Lower leg skin (tissue), 4 donors: ENCODE results near the gene C5orf46. TPM values are rescaled to one million over a fixed set of nuclear protein-coding genes. Genes with fewer than 3 reads are reported as not detected.
"Not testable (repeated sequence)": the region's sequence is repeated elsewhere in the genome, so short reads cannot be mapped to it uniquely, and the experiment has no call there.

Experiments used
- DNase-seq, 2 donors: peaks; one replicate each; pipeline ENCODE4 v3.0.0-alpha.2; 2019; ENCODE audit warnings: low spot score in 2 of 2
- H3K4me3 ChIP-seq: fragments of 200-600 bp; sonication (generic); 2 replicates; pipeline ENCODE4 v1.5.1; 2017; ENCODE audit warnings: mild to moderate bottlenecking, low read depth; ENCODE audit not compliant: poor library complexity, severe bottlenecking
- CTCF ChIP-seq, 3 donors: fragments of 450-650 bp; IDR thresholded peaks; one replicate each; pipeline ENCODE4 v1.5.1; 2016; ENCODE audit warnings: antibody characterized with exemption in 3 of 3, mild to moderate bottlenecking in 3 of 3, moderate library complexity in 2 of 3
- POLR2A ChIP-seq, 2 donors: fragments of 450-650 bp; IDR thresholded peaks; one replicate each; pipeline ENCODE4 v1.6.1; 2016 to 2017; ENCODE audit warnings: antibody characterized with exemption in 2 of 2, mild to moderate bottlenecking in 1 of 2, moderate library complexity in 1 of 2
- WGBS, 2 donors: methylation state at CpG; one replicate each; pipeline ENCODE4 v1.1.5; 2018; 5-methylcytosine and 5-hydroxymethylcytosine counted together
- intact Hi-C: fragments of 100-400 bp; cut with DNase I; formaldehyde crosslinking; loops from one replicate; pipeline ENCODE4 v1.15.0; 2023; ENCODE audit warnings: low total_unique reads
- total RNA-seq, 4 donors: library from RNA; depleted of rRNA; stranded (reverse); fragments of >200 nt; gene quantifications; one replicate each; pipeline ENCODE4 v1.1.0, GENCODE V29; 2016

The C5orf46 gene
- 100 to 1,000 TPM in 2 of 4 donors, 10 to 100 TPM in 2; 45.6 to 201 (median 139) TPM for total RNA-seq

- 39 to 44% methylated on average over 8 of the region's 8 CpGs for WGBS, 2 donors
- H3K4me3 ChIP-seq, result no peak within 1 kb of the TSS
- no peak for DNase-seq
- TF ChIP-seq POLR2A (IDR thresholded peaks at IDR 0.05) (no peak), CTCF (IDR thresholded peaks at IDR 0.05) (no peak)
- intact Hi-C loops, result no loop called here
Measured at GRCh38 chr5:147906326-147907095, at the start of gene C5orf46. Gene C5orf46, minus strand, starts transcription at chr5:147906538. Its CDS starts 37 bp downstream, at chr5:147906501.

DNA sequence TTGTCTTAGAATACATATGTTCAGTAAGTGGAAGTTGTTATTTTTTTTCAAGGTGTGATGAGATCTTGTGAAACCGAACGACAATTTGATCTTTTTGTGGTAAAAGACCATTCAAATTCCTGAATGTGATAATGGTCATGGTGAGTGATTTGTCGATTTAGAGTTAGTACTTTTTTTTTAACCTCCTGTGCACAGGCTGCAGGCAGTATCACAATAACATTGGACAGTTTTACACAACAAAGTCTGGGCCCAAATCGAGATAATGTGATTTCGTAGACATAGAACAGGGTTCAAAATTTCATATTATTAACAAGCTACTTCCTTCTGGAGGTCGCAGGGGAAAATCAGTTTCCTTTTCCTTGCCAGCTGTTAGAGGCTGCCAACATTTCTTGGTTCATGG, 48.6 kb upstream of the C5orf46 start:
- no peak for DNase-seq
- no peak overlapping the region for H3K4me3 ChIP-seq
- 54 to 60% methylated on average over 6 of the region's 6 CpGs for WGBS, 2 donors
- TF ChIP-seq CTCF (IDR thresholded peaks at IDR 0.05) (no peak), POLR2A (IDR thresholded peaks at IDR 0.05) (no peak)
- intact Hi-C loops, result loop anchor here (5.0 kb wide), 1 partner anchor 157 kb away; no protein-coding TSS in a partner anchor

GRCh38 chr5:147949711-147950573, 43.6 kb upstream of the C5orf46 start:
- WGBS, 2 donors, result 36 to 47% methylated on average over 2 of the region's 2 CpGs
- intact Hi-C loops, result loop anchor here (5.0 kb wide), 1 partner anchor 162 kb away; no protein-coding TSS in a partner anchor
- DNase-seq, result no peak
- H3K4me3 ChIP-seq, result no peak overlapping the region
- TF ChIP-seq CTCF (IDR thresholded peaks at IDR 0.05) (peak in 1 of 3 donors; percentile 51), POLR2A (IDR thresholded peaks at IDR 0.05) (no peak)

GRCh38 chr5:147946658-147947274, 40.4 kb upstream of the C5orf46 start:
- WGBS, 2 donors, result 93 to 94% methylated on average over 25 of the region's 25 CpGs
- intact Hi-C loops, DNase-seq, H3K4me3 ChIP-seq: not testable (repeated sequence)

DNA sequence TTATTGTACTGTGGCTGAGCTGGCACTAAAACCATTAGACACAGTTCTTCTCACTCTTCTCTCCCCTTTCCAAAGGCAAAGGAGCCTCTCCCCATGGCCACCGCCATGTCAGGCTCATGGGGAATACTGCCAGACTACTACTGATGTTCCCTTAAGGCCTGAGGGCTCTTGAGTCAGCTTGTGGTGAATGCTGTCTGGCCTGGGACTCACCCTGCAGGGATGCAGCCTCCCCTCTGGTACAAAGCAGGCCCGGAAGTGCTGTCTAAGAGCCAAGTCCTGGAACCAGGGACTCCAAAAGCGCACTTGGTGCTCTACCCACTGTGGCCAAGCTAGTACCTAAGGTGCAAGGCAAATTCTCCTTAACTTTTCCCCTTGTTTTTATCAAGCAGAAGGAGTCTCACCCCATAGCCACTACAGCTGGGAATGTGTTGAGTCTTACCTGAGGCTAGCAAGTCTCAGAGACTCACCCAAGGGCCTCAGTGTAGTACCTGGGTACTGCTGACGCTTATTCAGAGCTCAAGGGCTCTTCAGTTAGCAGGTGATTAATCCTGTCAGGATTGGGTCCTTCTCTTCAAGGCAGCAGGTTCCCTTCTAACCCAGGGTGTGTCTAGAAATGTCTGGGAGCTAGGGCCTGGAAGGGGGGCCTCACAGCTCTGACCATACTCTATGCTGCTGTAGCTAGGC, 33.2 kb upstream of the C5orf46 start:
- WGBS, 2 donors, result 67 to 81% methylated on average over 4 of the region's 4 CpGs
- TF ChIP-seq POLR2A (IDR thresholded peaks at IDR 0.05), result no peak
- TF ChIP-seq CTCF (IDR thresholded peaks at IDR 0.05), result no peak
- intact Hi-C loops, result loop anchor here (10.0 kb wide), 1 partner anchor 55 kb away; no protein-coding TSS in a partner anchor
- DNase-seq, result no peak
- no peak overlapping the region for H3K4me3 ChIP-seq
